Thymus (tissue), 2 donors: Measurements from ENCODE around the gene MARK3. TPM values are rescaled to one million over a fixed set of nuclear protein-coding genes. Genes with fewer than 3 reads are reported as not detected.

ENCODE experiments used
- polyA plus RNA-seq: library from polyadenylated mRNA; stranded (reverse); fragments of 200-250 nt; gene quantifications from one replicate; pipeline ENCODE4 v1.2.3, GENCODE V29; 2013
- total RNA-seq: library from RNA; stranded (reverse); fragments of 120-200 nt; gene quantifications from one replicate; pipeline ENCODE4 v1.2.4, GENCODE V29; 2013
- donor health status: healthy.

MARK3 gene
- total and polyA plus RNA-seq, 2 donors = 50.8 to 91.6 TPM

Other genes starting within 250 kb of the MARK3 start
- 89.5 TPM for gene EIF5, start 51.2 kb upstream of the MARK3 start, total RNA-seq
- gene EIF5, start 51.2 kb upstream of the MARK3 start, polyA plus RNA-seq = 96.1 TPM
- gene CKB, start 137.4 kb downstream of the MARK3 start, total RNA-seq = 8.6 TPM
- 37.9 TPM for gene CKB, start 137.4 kb downstream of the MARK3 start, polyA plus RNA-seq
- gene TRMT61A, start 143.8 kb downstream of the MARK3 start, total RNA-seq = 5.8 TPM
- 8.6 TPM for gene TRMT61A, start 143.8 kb downstream of the MARK3 start, polyA plus RNA-seq
- gene BAG5, start 177.2 kb downstream of the MARK3 start, total RNA-seq = 17.0 TPM
- gene BAG5, start 177.2 kb downstream of the MARK3 start, polyA plus RNA-seq = 12.5 TPM
- gene COA8, start 177.5 kb downstream of the MARK3 start, total RNA-seq = 22.3 TPM
- 39.2 TPM for gene COA8, start 177.5 kb downstream of the MARK3 start, polyA plus RNA-seq
- 60.1 TPM for gene KLC1, start 243.8 kb downstream of the MARK3 start, total RNA-seq
- gene KLC1, start 243.8 kb downstream of the MARK3 start, polyA plus RNA-seq = 121 TPM